Peyer's patch (tissue), 4 donors: ENCODE results near the gene SLC39A9. TPM values are rescaled to one million over a fixed set of nuclear protein-coding genes. Genes with fewer than 3 reads are reported as not detected.

Source experiments
- DNase-seq, 3 donors: peaks; one replicate each; pipeline ENCODE4 v3.0.0-alpha.2; 2017 to 2019
- H3K27ac ChIP-seq, 4 donors: fragments of 200-600 bp; sonication (generic); one replicate each; pipeline ENCODE4 v1.5.1; 2016 to 2019
- H3K27me3 ChIP-seq, 2 donors: fragments of 200-600 bp; sonication (generic); one replicate each; pipeline ENCODE4 v1.5.1; 2019
- H3K36me3 ChIP-seq, 3 donors: fragments of 200-600 bp; sonication (generic); one replicate each; pipeline ENCODE4 v1.5.1; 2016 to 2019
- H3K4me1 ChIP-seq, 4 donors: fragments of 200-600 bp; sonication (generic); one replicate each; pipeline ENCODE4 v1.5.1; 2016 to 2019
- H3K4me3 ChIP-seq, 4 donors: fragments of 200-600 bp; sonication (generic); 1 replicate in 3 of 4; 2 replicates in 1 of 4; pipeline ENCODE4 v1.5.1; 2016 to 2019; ENCODE audit warnings: mild to moderate bottlenecking in 1 of 4
- H3K9me3 ChIP-seq, 4 donors: fragments of 200-600 bp; sonication (generic); one replicate each; pipeline ENCODE4 v1.5.1; 2016 to 2019; ENCODE audit warnings: mild to moderate bottlenecking in 1 of 4
- POLR2A ChIP-seq, 2 donors: fragments of 450-650 bp; IDR thresholded peaks; one replicate each; pipeline ENCODE4 v1.5.1; 2017; ENCODE audit warnings: antibody characterized with exemption in 2 of 2, mild to moderate bottlenecking in 2 of 2, moderate library complexity in 2 of 2
- total RNA-seq, 4 donors: library from RNA; depleted of rRNA; stranded (reverse); fragments of >200 nt; gene quantifications; one replicate each; pipeline ENCODE4 v1.1.0, GENCODE V29; 2016
- TF ChIP-seq, protein P1 (sequence below), 6 experiments: fragments of 450-650 bp in 4 of 6; fragments of 200-600 bp in 2 of 6; sonication (generic) in 1 of 6; IDR thresholded peaks; one replicate each; pipeline ENCODE4 v1.5.1; 2017 to 2019; ENCODE audit warnings: antibody characterized with exemption in 6 of 6, mild to moderate bottlenecking in 3 of 6, moderate library complexity in 1 of 6

The SLC39A9 gene
- total RNA-seq, 4 donors from 2014 or later = 30.5 to 113 (median 77.9) TPM

DNA sequence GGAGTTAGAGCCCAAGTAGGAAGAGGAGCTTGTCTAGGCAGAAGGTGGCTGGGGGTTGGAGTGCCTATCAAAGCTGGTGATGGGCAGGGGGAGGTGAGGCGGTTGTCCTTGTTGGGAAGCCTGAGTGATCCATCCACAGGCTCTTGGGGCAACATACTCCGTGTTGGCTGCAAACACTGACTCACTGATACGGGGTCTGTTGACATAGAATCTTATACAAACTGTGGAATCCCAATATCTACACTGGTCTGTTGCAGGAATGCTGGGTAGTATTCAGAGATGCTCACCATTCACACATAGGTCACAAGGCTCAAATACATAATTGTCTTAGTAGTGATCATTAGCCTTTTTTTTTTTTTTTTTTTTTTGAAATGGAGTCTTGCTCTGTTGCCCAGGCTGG lies 26.3 kb upstream of the SLC39A9 start:
- DNase-seq = no peak
- H3K27me3 ChIP-seq = no peaks in the 10 kb centered on the region
- no peak overlapping the region for H3K27ac ChIP-seq
- no peaks in the 10 kb centered on the region for H3K9me3 ChIP-seq
- H3K4me3 ChIP-seq = no peak overlapping the region
- H3K4me1 ChIP-seq = no peaks in the 10 kb centered on the region
- TF ChIP-seq POLR2A (IDR thresholded peaks at IDR 0.05) = no peak
- TF ChIP-seq, protein P1, sequence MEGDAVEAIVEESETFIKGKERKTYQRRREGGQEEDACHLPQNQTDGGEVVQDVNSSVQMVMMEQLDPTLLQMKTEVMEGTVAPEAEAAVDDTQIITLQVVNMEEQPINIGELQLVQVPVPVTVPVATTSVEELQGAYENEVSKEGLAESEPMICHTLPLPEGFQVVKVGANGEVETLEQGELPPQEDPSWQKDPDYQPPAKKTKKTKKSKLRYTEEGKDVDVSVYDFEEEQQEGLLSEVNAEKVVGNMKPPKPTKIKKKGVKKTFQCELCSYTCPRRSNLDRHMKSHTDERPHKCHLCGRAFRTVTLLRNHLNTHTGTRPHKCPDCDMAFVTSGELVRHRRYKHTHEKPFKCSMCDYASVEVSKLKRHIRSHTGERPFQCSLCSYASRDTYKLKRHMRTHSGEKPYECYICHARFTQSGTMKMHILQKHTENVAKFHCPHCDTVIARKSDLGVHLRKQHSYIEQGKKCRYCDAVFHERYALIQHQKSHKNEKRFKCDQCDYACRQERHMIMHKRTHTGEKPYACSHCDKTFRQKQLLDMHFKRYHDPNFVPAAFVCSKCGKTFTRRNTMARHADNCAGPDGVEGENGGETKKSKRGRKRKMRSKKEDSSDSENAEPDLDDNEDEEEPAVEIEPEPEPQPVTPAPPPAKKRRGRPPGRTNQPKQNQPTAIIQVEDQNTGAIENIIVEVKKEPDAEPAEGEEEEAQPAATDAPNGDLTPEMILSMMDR (IDR thresholded peaks at IDR 0.05) = no peak
- peaks cover 0 to 6% (median 0%) of the 10 kb centered on the region in 3 donors for H3K36me3 ChIP-seq

- Histone ChIP-seq H3K27ac (no peak overlapping the region), H3K4me3 (no peak overlapping the region), H3K27me3 (no peaks in the 10 kb centered on the region), H3K4me1 (no peaks in the 10 kb centered on the region), H3K36me3 (peaks cover 0 to 8% (median 0%) of the 10 kb centered on the region in 3 donors), H3K9me3 (no peaks in the 10 kb centered on the region)
- no peak for TF ChIP-seq POLR2A (IDR thresholded peaks at IDR 0.05)
- TF ChIP-seq, protein P1 (IDR thresholded peaks at IDR 0.05) = no peak
- no peak for DNase-seq
These were observed 25.4 kb upstream of the SLC39A9 start for GRCh38 chr14:69373104-69373503.

- H3K4me3 ChIP-seq = no peak overlapping the region
- DNase-seq = no peak
- H3K4me1 ChIP-seq = no peaks in the 10 kb centered on the region
- no peak overlapping the region for H3K27ac ChIP-seq
- H3K27me3 ChIP-seq = no peaks in the 10 kb centered on the region
- TF ChIP-seq, protein P1 (IDR thresholded peaks at IDR 0.05) = no peak
- no peak for TF ChIP-seq POLR2A (IDR thresholded peaks at IDR 0.05)
- H3K9me3 ChIP-seq = no peaks in the 10 kb centered on the region
- H3K36me3 ChIP-seq = peaks cover 0 to 14% (median 0%) of the 10 kb centered on the region in 3 donors
These were observed 24.3 kb upstream of the SLC39A9 start for GRCh38 chr14:69374235-69374634.

- Histone ChIP-seq H3K9me3 (no peaks in the 10 kb centered on the region), H3K36me3 (peaks cover 0 to 19% (median 0%) of the 10 kb centered on the region in 3 donors)
- no peak for TF ChIP-seq POLR2A (IDR thresholded peaks at IDR 0.05)
These were observed 23.3 kb upstream of the SLC39A9 start for GRCh38 chr14:69375182-69375581.

DNA sequence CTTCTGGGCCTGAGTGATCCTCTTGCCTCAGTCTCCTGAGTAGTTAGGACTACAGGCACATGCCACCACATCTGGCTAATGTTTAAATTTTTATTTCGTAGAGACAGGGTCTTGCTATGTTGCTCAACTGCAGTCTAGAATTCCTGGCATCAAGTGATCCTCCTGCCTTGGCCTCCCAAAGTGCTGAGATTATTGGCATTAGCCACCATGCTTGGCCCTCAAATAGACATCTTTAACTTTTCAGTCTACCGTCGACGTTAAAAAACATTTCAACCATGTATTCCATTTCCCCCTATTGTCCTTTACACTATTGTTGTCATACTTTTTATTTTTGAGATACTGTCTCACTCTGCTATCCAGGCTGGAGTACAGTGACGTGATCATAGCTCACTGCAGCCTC lies 22.8 kb upstream of the SLC39A9 start:
- peaks cover 0 to 24% (median 0%) of the 10 kb centered on the region in 3 donors for H3K36me3 ChIP-seq
- H3K4me3 ChIP-seq = no peak overlapping the region
- H3K9me3 ChIP-seq = no peaks in the 10 kb centered on the region
- DNase-seq = no peak
- no peaks in the 10 kb centered on the region for H3K27me3 ChIP-seq
- no peaks in the 10 kb centered on the region for H3K4me1 ChIP-seq
- no peak overlapping the region for H3K27ac ChIP-seq
- TF ChIP-seq POLR2A (IDR thresholded peaks at IDR 0.05) = no peak
- TF ChIP-seq, protein P1 (IDR thresholded peaks at IDR 0.05) = no peak

More at GRCh38 chr14:69375182-69375581, 23.3 kb upstream of the SLC39A9 start:
- Histone ChIP-seq H3K27me3 (no peaks in the 10 kb centered on the region), H3K4me3 (no peak overlapping the region), H3K27ac (no peak overlapping the region), H3K4me1 (no peaks in the 10 kb centered on the region)
- no peak for DNase-seq

DNA sequence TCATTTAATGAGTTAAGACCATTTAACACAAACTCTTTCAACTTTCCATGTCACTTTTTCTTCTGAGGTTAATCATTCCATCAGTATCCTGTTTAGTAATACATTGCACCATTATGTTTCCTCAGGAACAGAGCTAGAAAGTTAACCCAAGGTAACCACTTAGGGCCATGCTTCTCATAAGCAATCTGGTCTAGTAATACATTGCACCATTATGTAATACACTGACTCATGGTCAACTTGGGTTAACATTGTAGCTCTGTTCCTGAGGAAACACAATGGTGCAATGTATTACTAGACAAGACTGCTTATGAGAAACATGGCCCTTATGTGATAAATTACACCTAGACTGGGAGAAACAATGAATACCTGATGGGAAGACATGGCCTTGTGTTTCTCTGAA lies 22.1 kb upstream of the SLC39A9 start:
- peaks cover 0 to 31% (median 0%) of the 10 kb centered on the region in 3 donors for H3K36me3 ChIP-seq
- no peak for DNase-seq
- no peak overlapping the region for H3K27ac ChIP-seq
- TF ChIP-seq, protein P1 (IDR thresholded peaks at IDR 0.05) = no peak
- no peak for TF ChIP-seq POLR2A (IDR thresholded peaks at IDR 0.05)
- H3K4me1 ChIP-seq = no peaks in the 10 kb centered on the region
- no peak overlapping the region for H3K4me3 ChIP-seq
- no peaks in the 10 kb centered on the region for H3K9me3 ChIP-seq
- no peaks in the 10 kb centered on the region for H3K27me3 ChIP-seq
